Neural progenitor cell (in vitro differentiated cells): ENCODE results near the gene TTC23L. TPM values are rescaled to one million over a fixed set of nuclear protein-coding genes. Genes with fewer than 3 reads are reported as not detected.

Experiments
- DNase-seq: peaks from one replicate; pipeline ENCODE4 v3.0.0-alpha.2; 2016; ENCODE audit warnings: low spot score
- H2AFZ ChIP-seq: fragments of 200-600 bp; sonication (generic); replicated peaks from 2 replicates; pipeline ENCODE4 v1.6.1; 2016; ENCODE audit warnings: antibody characterized with exemption
- H3F3A ChIP-seq: fragments of 200-600 bp; sonication (generic); 2 replicates; pipeline ENCODE4 v1.6.1; 2016; ENCODE audit warnings: antibody characterized with exemption, low read depth
- H3K27ac ChIP-seq: fragments of 200-600 bp; sonication (generic); 2 replicates; pipeline ENCODE4 v1.5.1; 2016; ENCODE audit warnings: mild to moderate bottlenecking
- H3K27me3 ChIP-seq: fragments of 200-600 bp; sonication (generic); 2 replicates; pipeline ENCODE4 v1.6.1; 2016; ENCODE audit warnings: mild to moderate bottlenecking, moderate library complexity
- H3K36me3 ChIP-seq: fragments of 200-600 bp; sonication (generic); 2 replicates; pipeline ENCODE4 v1.5.1; 2016
- H3K4me1 ChIP-seq: fragments of 200-600 bp; sonication (generic); 2 replicates; pipeline ENCODE4 v1.6.1; 2016; ENCODE audit warnings: mixed run types
- H3K4me2 ChIP-seq: fragments of 200-600 bp; sonication (generic); 2 replicates; pipeline ENCODE4 v1.6.1; 2016
- H3K4me3 ChIP-seq: fragments of 200-600 bp; sonication (generic); 2 replicates; pipeline ENCODE4 v1.5.1; 2016
- H3K79me2 ChIP-seq: fragments of 200-600 bp; sonication (generic); 2 replicates; pipeline ENCODE4 v1.6.1; 2016; ENCODE audit warnings: low read depth
- H3K9ac ChIP-seq: fragments of 200-600 bp; sonication (generic); 2 replicates; pipeline ENCODE4 v1.6.1; 2016
- H3K9me3 ChIP-seq: fragments of 200-600 bp; sonication (generic); 2 replicates; pipeline ENCODE4 v1.5.1; 2016; ENCODE audit warnings: low read depth
- H4K20me1 ChIP-seq: fragments of 200-600 bp; sonication (generic); 2 replicates; pipeline ENCODE4 v1.6.1; 2016; ENCODE audit warnings: low read depth
- H3K27ac Mint-ChIP-seq: 3 replicates; pipeline ENCODE4 v1.8.0; 2021; ENCODE audit warnings: mixed read lengths
- H3K27me3 Mint-ChIP-seq: 2 replicates; pipeline ENCODE4 v1.8.0; 2022; ENCODE audit warnings: low read depth, mild to moderate bottlenecking, inconsistent platforms, moderate library complexity, mixed read lengths; ENCODE audit not compliant: insufficient read depth
- H3K36me3 Mint-ChIP-seq: 3 replicates; pipeline ENCODE4 v1.8.0; 2021; ENCODE audit warnings: mixed read lengths
- H3K4me1 Mint-ChIP-seq: 3 replicates; pipeline ENCODE4 v1.8.0; 2021; ENCODE audit warnings: mixed read lengths
- H3K4me3 Mint-ChIP-seq: 3 replicates; pipeline ENCODE4 v1.8.0; 2021; ENCODE audit warnings: mild to moderate bottlenecking, moderate library complexity, mixed read lengths
- H3K9me3 Mint-ChIP-seq: 3 replicates; pipeline ENCODE4 v1.8.0; 2020; ENCODE audit warnings: mixed read lengths
- EZH2 ChIP-seq: fragments of 200-600 bp; sonication (generic); IDR thresholded peaks from 2 replicates; pipeline ENCODE4 v1.6.1; 2017; ENCODE audit warnings: antibody characterized with exemption, mild to moderate bottlenecking, moderate library complexity
- EZH2phosphoT487 ChIP-seq: fragments of 200-600 bp; sonication (generic); IDR thresholded peaks from 2 replicates; pipeline ENCODE4 v1.6.1; 2017; ENCODE audit warnings: antibody characterized with exemption
- total RNA-seq: library from RNA; depleted of rRNA; stranded (reverse); fragments of >200 nt; gene quantifications from 2 replicates; pipeline ENCODE4 v1.2.3, GENCODE V29; 2015; ENCODE audit warnings: low replicate concordance
- TF ChIP-seq, protein P1 (sequence below): fragments of 200-600 bp; sonication (generic); IDR thresholded peaks from 2 replicates; pipeline ENCODE4 v1.5.1; 2017; ENCODE audit warnings: antibody characterized with exemption, mild to moderate bottlenecking

The TTC23L gene
- total RNA-seq, 1 donor from 2014 or later, result 1.3 TPM

- Mint-ChIP-seq H3K27me3 (peaks cover 2% of the 10 kb centered on the region), H3K4me3 (no peak overlapping the region), H3K36me3 (peaks cover 2% of the 10 kb centered on the region), H3K27ac (no peak overlapping the region), H3K4me1 (no peaks in the 10 kb centered on the region), H3K9me3 (no peaks in the 10 kb centered on the region)
- Histone ChIP-seq H3K36me3 (no peaks in the 10 kb centered on the region), H3K27me3 (no peaks in the 10 kb centered on the region), H3K4me3 (no peak overlapping the region), H3K4me1 (no peaks in the 10 kb centered on the region), H3K4me2 (no peak overlapping the region), H3F3A (peaks cover 6% of the 10 kb centered on the region), H3K9ac (no peak overlapping the region), H3K27ac (no peak overlapping the region), H4K20me1 (no peaks in the 10 kb centered on the region), H3K9me3 (no peaks in the 10 kb centered on the region), H2AFZ (no peak overlapping the region), H3K79me2 (no peaks in the 10 kb centered on the region)
- DNase-seq, result no peak
- TF ChIP-seq EZH2phosphoT487, result no peak
- TF ChIP-seq, protein P1, sequence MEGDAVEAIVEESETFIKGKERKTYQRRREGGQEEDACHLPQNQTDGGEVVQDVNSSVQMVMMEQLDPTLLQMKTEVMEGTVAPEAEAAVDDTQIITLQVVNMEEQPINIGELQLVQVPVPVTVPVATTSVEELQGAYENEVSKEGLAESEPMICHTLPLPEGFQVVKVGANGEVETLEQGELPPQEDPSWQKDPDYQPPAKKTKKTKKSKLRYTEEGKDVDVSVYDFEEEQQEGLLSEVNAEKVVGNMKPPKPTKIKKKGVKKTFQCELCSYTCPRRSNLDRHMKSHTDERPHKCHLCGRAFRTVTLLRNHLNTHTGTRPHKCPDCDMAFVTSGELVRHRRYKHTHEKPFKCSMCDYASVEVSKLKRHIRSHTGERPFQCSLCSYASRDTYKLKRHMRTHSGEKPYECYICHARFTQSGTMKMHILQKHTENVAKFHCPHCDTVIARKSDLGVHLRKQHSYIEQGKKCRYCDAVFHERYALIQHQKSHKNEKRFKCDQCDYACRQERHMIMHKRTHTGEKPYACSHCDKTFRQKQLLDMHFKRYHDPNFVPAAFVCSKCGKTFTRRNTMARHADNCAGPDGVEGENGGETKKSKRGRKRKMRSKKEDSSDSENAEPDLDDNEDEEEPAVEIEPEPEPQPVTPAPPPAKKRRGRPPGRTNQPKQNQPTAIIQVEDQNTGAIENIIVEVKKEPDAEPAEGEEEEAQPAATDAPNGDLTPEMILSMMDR, result no peak
These were observed 58.7 kb downstream of the TTC23L start for GRCh38 chr5:34897646-34898045.

DNA sequence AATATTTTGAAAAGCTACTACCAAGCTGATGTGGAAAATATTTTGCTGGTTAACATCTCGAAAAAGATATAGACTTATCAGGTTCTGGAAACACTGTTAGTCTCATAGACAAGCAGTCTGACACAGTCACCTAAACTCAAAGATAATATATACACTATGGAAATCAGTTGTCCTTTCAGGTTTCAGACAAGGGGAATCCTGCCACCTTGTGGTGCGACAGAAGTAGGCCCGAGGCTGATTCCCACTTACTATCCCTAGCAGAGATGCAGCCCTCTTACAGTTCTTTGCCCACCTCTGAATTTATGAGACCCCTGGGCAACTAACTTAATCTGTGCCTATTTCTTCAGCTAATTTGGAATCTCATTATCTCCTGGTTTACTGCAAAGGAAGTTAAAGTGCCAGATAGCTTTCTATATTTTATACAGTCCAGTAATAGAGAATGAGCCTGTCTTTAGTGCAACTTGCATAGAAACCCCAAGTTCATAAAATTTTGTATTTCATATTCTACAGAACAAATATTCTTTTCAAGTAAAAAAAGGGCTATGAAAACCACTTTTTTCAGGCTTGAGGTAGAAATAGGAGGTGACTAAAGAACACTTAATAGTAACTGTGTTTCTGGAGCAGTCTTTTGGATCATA, 59.4 kb downstream of the TTC23L start:
- H3K4me3 Mint-ChIP-seq, result no peak overlapping the region
- no peaks in the 10 kb centered on the region for H3K9me3 Mint-ChIP-seq

DNA sequence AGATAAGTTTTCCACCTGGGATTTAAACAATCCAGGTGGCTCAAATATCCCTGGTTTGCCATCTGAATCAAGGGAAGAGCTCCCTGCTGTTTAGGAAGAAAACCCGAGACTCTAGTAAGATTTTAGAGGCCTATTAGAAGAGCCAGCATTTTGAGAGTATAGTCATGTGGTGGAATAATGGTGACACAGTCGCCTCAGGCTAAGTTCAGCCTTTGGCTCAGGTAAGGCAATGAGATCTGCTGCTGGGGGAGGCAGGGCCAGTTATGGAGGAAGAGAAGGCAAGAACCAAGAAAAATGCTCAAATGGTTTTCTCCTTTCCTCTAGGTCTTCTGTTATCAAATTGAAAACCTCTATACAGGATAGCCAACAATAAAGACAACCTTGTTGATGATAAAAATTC, 60.1 kb downstream of the TTC23L start:
- Histone ChIP-seq H3K36me3 (no peaks in the 10 kb centered on the region), H4K20me1 (no peaks in the 10 kb centered on the region), H3K4me3 (no peak overlapping the region), H3K9me3 (no peaks in the 10 kb centered on the region), H3K79me2 (no peaks in the 10 kb centered on the region), H3K9ac (no peak overlapping the region), H2AFZ (no peak overlapping the region), H3K4me1 (no peaks in the 10 kb centered on the region), H3K4me2 (no peak overlapping the region), H3K27me3 (no peaks in the 10 kb centered on the region), H3F3A (peaks cover 6% of the 10 kb centered on the region), H3K27ac (no peak overlapping the region)
- Mint-ChIP-seq H3K4me3 (no peak overlapping the region), H3K9me3 (no peaks in the 10 kb centered on the region), H3K4me1 (no peaks in the 10 kb centered on the region), H3K27ac (no peak overlapping the region), H3K27me3 (peaks cover 2% of the 10 kb centered on the region), H3K36me3 (peaks cover 5% of the 10 kb centered on the region)
- DNase-seq, result no peak
- TF ChIP-seq, protein P1, result no peak
- TF ChIP-seq EZH2 (no peak), EZH2phosphoT487 (no peak)

More for the DNA sequence above, 59.4 kb downstream of the TTC23L start:
- Histone ChIP-seq H3K27me3 (no peaks in the 10 kb centered on the region), H3K4me1 (no peaks in the 10 kb centered on the region), H3K36me3 (no peaks in the 10 kb centered on the region), H3K9me3 (no peaks in the 10 kb centered on the region), H3K4me3 (no peak overlapping the region), H4K20me1 (no peaks in the 10 kb centered on the region), H2AFZ (no peak overlapping the region), H3K9ac (no peak overlapping the region), H3K4me2 (no peak overlapping the region), H3K79me2 (no peaks in the 10 kb centered on the region), H3F3A (peaks cover 6% of the 10 kb centered on the region), H3K27ac (no peak overlapping the region)
- Mint-ChIP-seq H3K27ac (no peak overlapping the region), H3K27me3 (peaks cover 2% of the 10 kb centered on the region), H3K4me1 (no peaks in the 10 kb centered on the region), H3K36me3 (peaks cover 2% of the 10 kb centered on the region)
- TF ChIP-seq, protein P1, result peak; percentile 93
- no peak for TF ChIP-seq EZH2phosphoT487
- no peak for TF ChIP-seq EZH2
- peak; percentile 82 for DNase-seq
